Left colon (tissue), 2 donors: Measurements from ENCODE around the gene GFRA1. TPM values are rescaled to one million over a fixed set of nuclear protein-coding genes. Genes with fewer than 3 reads are reported as not detected.

Experiments
- ATAC-seq: fragments of 200-7000 bp; cut with Tn5 transposase; one replicate; pipeline ENCODE4 v1.9.1; 2020; ENCODE audit warnings: mild to moderate bottlenecking, moderate library complexity
- DNase-seq, 2 donors: peaks; one replicate each; pipeline ENCODE4 v3.0.0-alpha.2; 2020
- intact Hi-C, 2 donors: fragments of 100-400 bp; cut with DNase I in 1 of 2; cut with micrococcal nuclease in 1 of 2; formaldehyde crosslinking; loops; one replicate each; pipeline versions ENCODE4 v1.11.2 to v1.14.0; 2022; cut with DNase I, micrococcal nuclease
- total RNA-seq, 2 donors: library from RNA; stranded (reverse); fragmentation: NEBNext Ultra II Directional; extraction: Animal tissue kit (Norgen Biotek cat#: 25700); gene quantifications; one replicate each; pipeline ENCODE4 v1.2.1, GENCODE V29; 2021
- donor health status: DM: no; HTN: no; CAD: no.
- donor health status: DM: yes; HTN: yes; CAD: no.

The GFRA1 gene
- total RNA-seq, 2 donors from 2014 or later: 2.6 to 5.1 TPM

GRCh38 chr10:116099023-116099420, 174.0 kb downstream of the GFRA1 start:
- no peak for DNase-seq
- intact Hi-C loops: no loop called here
- no peak for ATAC-seq

GRCh38 chr10:116098411-116099022, 174.5 kb downstream of the GFRA1 start:
- intact Hi-C loops: no loop called here
- no peak for ATAC-seq
- DNase-seq: no peak

GRCh38 chr10:116097239-116097784, 175.7 kb downstream of the GFRA1 start:
- ATAC-seq (no peak), DNase-seq (no peak)
- intact Hi-C loops: no loop called here

GRCh38 chr10:116096526-116096925, 176.5 kb downstream of the GFRA1 start:
- no peak for ATAC-seq
- intact Hi-C loops: no loop called here
- no peak for DNase-seq

- ATAC-seq (no peak), DNase-seq (no peak)
- intact Hi-C loops: no loop called here
These were observed 178.7 kb downstream of the GFRA1 start for GRCh38 chr10:116094356-116094755.

GRCh38 chr10:116093031-116093430, 180.0 kb downstream of the GFRA1 start:
- DNase-seq (no peak), ATAC-seq (no peak)
- intact Hi-C loops: no loop called here

GRCh38 chr10:116088985-116089384, 184.0 kb downstream of the GFRA1 start:
- DNase-seq (no peak), ATAC-seq (no peak)
- intact Hi-C loops: no loop called here

- no peak for ATAC-seq
- no peak for DNase-seq
- intact Hi-C loops: no loop called here
These were observed 187.7 kb downstream of the GFRA1 start for GRCh38 chr10:116085323-116085722.

- intact Hi-C loops: no loop called here
- DNase-seq (no peak), ATAC-seq (no peak)
These were observed 188.8 kb downstream of the GFRA1 start for GRCh38 chr10:116084161-116084560.

- ATAC-seq: no peak
- intact Hi-C loops: no loop called here
- DNase-seq: no peak
These were observed 189.7 kb downstream of the GFRA1 start for GRCh38 chr10:116083226-116083762.

GRCh38 chr10:116082762-116083161, 190.2 kb downstream of the GFRA1 start:
- DNase-seq (no peak), ATAC-seq (no peak)
- intact Hi-C loops: no loop called here

- intact Hi-C loops: no loop called here
- no peak for ATAC-seq
- no peak for DNase-seq
These were observed 190.8 kb downstream of the GFRA1 start for GRCh38 chr10:116082206-116082605.

GRCh38 chr10:116080553-116080952, 192.5 kb downstream of the GFRA1 start:
- intact Hi-C loops: no loop called here
- ATAC-seq (no peak), DNase-seq (no peak)

GRCh38 chr10:116079355-116079754, 193.7 kb downstream of the GFRA1 start:
- DNase-seq (no peak), ATAC-seq (no peak)
- intact Hi-C loops: no loop called here

GRCh38 chr10:116076621-116077020, 196.4 kb downstream of the GFRA1 start:
- ATAC-seq (no peak), DNase-seq (no peak)
- intact Hi-C loops: no loop called here

- ATAC-seq (no peak), DNase-seq (no peak)
- intact Hi-C loops: no loop called here
These were observed 199.5 kb downstream of the GFRA1 start for GRCh38 chr10:116073510-116073909.

GRCh38 chr10:116073001-116073400, 200.0 kb downstream of the GFRA1 start:
- DNase-seq (no peak), ATAC-seq (no peak)
- intact Hi-C loops: no loop called here

- ATAC-seq (no peak), DNase-seq (no peak)
- intact Hi-C loops: no loop called here
These were observed 201.4 kb downstream of the GFRA1 start for GRCh38 chr10:116071453-116072148.

- intact Hi-C loops: no loop called here
- ATAC-seq (no peak), DNase-seq (no peak)
These were observed 202.2 kb downstream of the GFRA1 start for GRCh38 chr10:116070743-116071320.

- intact Hi-C loops: no loop called here
- DNase-seq (no peak), ATAC-seq (no peak)
These were observed 203.2 kb downstream of the GFRA1 start for GRCh38 chr10:116069856-116070255.
